Liver (tissue), 3 donors: Measurements from ENCODE around the gene DGCR2.

Experiments
- CTCF ChIP-seq: fragments of 150-350 bp; IDR thresholded peaks from 2 replicates; pipeline ENCODE4 v1.5.1; 2017; ENCODE audit warnings: improper control_type of control experiment, low read depth, low read length; ENCODE audit not compliant: missing input control
- RAD21 ChIP-seq, 2 donors: IDR thresholded peaks; 2 replicates each; pipeline ENCODE4 v1.6.1; 2016; ENCODE audit warnings: antibody characterized with exemption in 2 of 2, mild to moderate bottlenecking in 2 of 2
- TAF1 ChIP-seq: conservative IDR thresholded peaks from 2 replicates; pipeline ENCODE4 v1.6.1; 2016; ENCODE audit warnings: antibody characterized with exemption, mild to moderate bottlenecking
- donor health status: healthy.
- donor health status: healthy.

- TF ChIP-seq TAF1 (no peak), CTCF (no peak), RAD21 (IDR thresholded peaks at IDR 0.05) (no peak)
Observed at GRCh38 chr22:19081351-19081750, 40.9 kb downstream of the DGCR2 start.
